Measurements from ENCODE around the gene IFNA10. TPM values are rescaled to one million over a fixed set of nuclear protein-coding genes. Genes with fewer than 3 reads are reported as not detected.
"Not testable (repeated sequence)": the region's sequence is repeated elsewhere in the genome, so short reads cannot be mapped to it uniquely, and the experiment has no call there.

Gene IFNA10
- not detected for polyA plus RNA-seq (2013, experiment 1 of 2)
- polyA plus RNA-seq (2013, experiment 2 of 2) = not detected

GRCh38 chr9:21207043-21207442 lies at the start of gene IFNA10:
TSS of gene IFNA10 (minus strand) at chr9:21207143. CDS start at chr9:21207097, 46 bp downstream.
- H3K4me3 ChIP-seq (ENCODE audit: low read length); H3K23ac ChIP-seq (ENCODE audit: low read length); H3K79me1 ChIP-seq (ENCODE audit: low read length); DNase-seq; H3K36me3 ChIP-seq (ENCODE audit: control insufficient read depth, insufficient read depth, low read length); H3K4ac ChIP-seq (ENCODE audit: low read depth, low read length); H4K5ac ChIP-seq (ENCODE audit: low read length); H3K56ac ChIP-seq (ENCODE audit: low read length); H3K18ac ChIP-seq (ENCODE audit: low read length); H3K27ac ChIP-seq (ENCODE audit: low read depth, low read length); H3K4me2 ChIP-seq (ENCODE audit: low read length); H4K8ac ChIP-seq (ENCODE audit: low read depth, low read length); H2BK120ac ChIP-seq (ENCODE audit: low read depth, low read length); H3K27me3 ChIP-seq (ENCODE audit: insufficient read depth, low read length, poor library complexity); H3K79me2 ChIP-seq (ENCODE audit: control insufficient read depth, insufficient read depth, low read length); H3K4me1 ChIP-seq (ENCODE audit: control insufficient read depth, low read depth, low read length); H2BK5ac ChIP-seq (ENCODE audit: low read length); H2AK5ac ChIP-seq (ENCODE audit: low read length); H3K9ac ChIP-seq (ENCODE audit: low read length); H2BK15ac ChIP-seq (replicated peaks; ENCODE audit: low read depth): not testable (repeated sequence)
- no CpG with 5 or more reads among the region's 3 CpGs for WGBS (ENCODE audit: extremely low coverage, insufficient coverage, low lambda C conversion rate)

GRCh38 chr9:21255538-21256212 lies 48.7 kb upstream of the IFNA10 start:
- no peak overlapping the region for H3K4me3 ChIP-seq (ENCODE audit: low read length)
- no peak overlapping the region for H4K8ac ChIP-seq (ENCODE audit: low read depth, low read length)
- H3K79me1 ChIP-seq (ENCODE audit: low read length) = no peaks in the 10 kb centered on the region
- H3K79me2 ChIP-seq (ENCODE audit: control insufficient read depth, insufficient read depth, low read length) = no peaks in the 10 kb centered on the region
- H2AK5ac ChIP-seq (ENCODE audit: low read length) = no peak overlapping the region
- H3K4ac ChIP-seq (ENCODE audit: low read depth, low read length) = no peak overlapping the region
- no peak overlapping the region for H2BK15ac ChIP-seq (replicated peaks; ENCODE audit: low read depth)
- no peak for DNase-seq
- H3K27ac ChIP-seq (ENCODE audit: low read depth, low read length) = no peak overlapping the region
- no peak overlapping the region for H4K5ac ChIP-seq (ENCODE audit: low read length)
- H3K9ac ChIP-seq (ENCODE audit: low read length) = no peak overlapping the region
- H2BK5ac ChIP-seq (ENCODE audit: low read length) = no peak overlapping the region
- H3K18ac ChIP-seq (ENCODE audit: low read length) = no peak overlapping the region
- H3K4me1 ChIP-seq (ENCODE audit: control insufficient read depth, low read depth, low read length) = no peaks in the 10 kb centered on the region
- no peaks in the 10 kb centered on the region for H3K27me3 ChIP-seq (ENCODE audit: insufficient read depth, low read length, poor library complexity)
- no CpG with 5 or more reads among the region's 5 CpGs for WGBS (ENCODE audit: extremely low coverage, insufficient coverage, low lambda C conversion rate)
- H3K56ac ChIP-seq (ENCODE audit: low read length) = no peak overlapping the region
- no peaks in the 10 kb centered on the region for H3K36me3 ChIP-seq (ENCODE audit: control insufficient read depth, insufficient read depth, low read length)
- no peak overlapping the region for H2BK120ac ChIP-seq (ENCODE audit: low read depth, low read length)
- no peak overlapping the region for H3K23ac ChIP-seq (ENCODE audit: low read length)
- H3K4me2 ChIP-seq (ENCODE audit: low read length) = no peak overlapping the region

- H3K36me3 ChIP-seq (ENCODE audit: control insufficient read depth, insufficient read depth, low read length) = no peaks in the 10 kb centered on the region
- H3K4me3 ChIP-seq (ENCODE audit: low read length) = no peak overlapping the region
- H4K5ac ChIP-seq (ENCODE audit: low read length) = no peak overlapping the region
- no peak overlapping the region for H4K8ac ChIP-seq (ENCODE audit: low read depth, low read length)
- no peaks in the 10 kb centered on the region for H3K27me3 ChIP-seq (ENCODE audit: insufficient read depth, low read length, poor library complexity)
- H3K18ac ChIP-seq (ENCODE audit: low read length) = no peak overlapping the region
- WGBS (ENCODE audit: extremely low coverage, insufficient coverage, low lambda C conversion rate) = no CpG with 5 or more reads among the region's 3 CpGs
- no peak overlapping the region for H3K4ac ChIP-seq (ENCODE audit: low read depth, low read length)
- DNase-seq = peak; percentile 59
- H3K79me2 ChIP-seq (ENCODE audit: control insufficient read depth, insufficient read depth, low read length) = no peaks in the 10 kb centered on the region
- H3K79me1 ChIP-seq (ENCODE audit: low read length) = no peaks in the 10 kb centered on the region
- no peak overlapping the region for H2AK5ac ChIP-seq (ENCODE audit: low read length)
- H3K4me2 ChIP-seq (ENCODE audit: low read length) = no peak overlapping the region
- H2BK15ac ChIP-seq (replicated peaks; ENCODE audit: low read depth) = no peak overlapping the region
- H3K27ac ChIP-seq (ENCODE audit: low read depth, low read length) = no peak overlapping the region
- no peaks in the 10 kb centered on the region for H3K4me1 ChIP-seq (ENCODE audit: control insufficient read depth, low read depth, low read length)
- H2BK5ac ChIP-seq (ENCODE audit: low read length) = no peak overlapping the region
- no peak overlapping the region for H3K23ac ChIP-seq (ENCODE audit: low read length)
- H3K9ac ChIP-seq (ENCODE audit: low read length) = no peak overlapping the region
- H3K56ac ChIP-seq (ENCODE audit: low read length) = no peak overlapping the region
- no peak overlapping the region for H2BK120ac ChIP-seq (ENCODE audit: low read depth, low read length)
These were observed 46.0 kb upstream of the IFNA10 start for GRCh38 chr9:21252721-21253547.

GRCh38 chr9:21251638-21252037 lies 44.7 kb upstream of the IFNA10 start:
- Histone ChIP-seq H2BK120ac (ENCODE audit: low read depth, low read length) (no peak overlapping the region), H3K23ac (ENCODE audit: low read length) (no peak overlapping the region), H2BK15ac (replicated peaks; ENCODE audit: low read depth) (no peak overlapping the region), H3K27ac (ENCODE audit: low read depth, low read length) (no peak overlapping the region), H3K4me3 (ENCODE audit: low read length) (no peak overlapping the region), H3K4me1 (ENCODE audit: control insufficient read depth, low read depth, low read length) (no peaks in the 10 kb centered on the region), H4K5ac (ENCODE audit: low read length) (no peak overlapping the region), H3K79me1 (ENCODE audit: low read length) (no peaks in the 10 kb centered on the region), H2BK5ac (ENCODE audit: low read length) (no peak overlapping the region), H3K36me3 (ENCODE audit: control insufficient read depth, insufficient read depth, low read length) (no peaks in the 10 kb centered on the region), H2AK5ac (ENCODE audit: low read length) (no peak overlapping the region), H3K79me2 (ENCODE audit: control insufficient read depth, insufficient read depth, low read length) (no peaks in the 10 kb centered on the region), H3K4me2 (ENCODE audit: low read length) (no peak overlapping the region), H3K56ac (ENCODE audit: low read length) (no peak overlapping the region), H3K9ac (ENCODE audit: low read length) (no peak overlapping the region), H3K18ac (ENCODE audit: low read length) (no peak overlapping the region), H4K8ac (ENCODE audit: low read depth, low read length) (no peak overlapping the region), H3K4ac (ENCODE audit: low read depth, low read length) (no peak overlapping the region), H3K27me3 (ENCODE audit: insufficient read depth, low read length, poor library complexity) (no peaks in the 10 kb centered on the region)
- no peak for DNase-seq
- WGBS (ENCODE audit: extremely low coverage, insufficient coverage, low lambda C conversion rate) = no CpG with 5 or more reads among the region's 4 CpGs

- no peak overlapping the region for H3K23ac ChIP-seq (ENCODE audit: low read length)
- no peaks in the 10 kb centered on the region for H3K79me2 ChIP-seq (ENCODE audit: control insufficient read depth, insufficient read depth, low read length)
- no peak overlapping the region for H2BK15ac ChIP-seq (replicated peaks; ENCODE audit: low read depth)
- H3K27ac ChIP-seq (ENCODE audit: low read depth, low read length) = no peak overlapping the region
- no peaks in the 10 kb centered on the region for H3K36me3 ChIP-seq (ENCODE audit: control insufficient read depth, insufficient read depth, low read length)
- no peak overlapping the region for H3K18ac ChIP-seq (ENCODE audit: low read length)
- H4K5ac ChIP-seq (ENCODE audit: low read length) = no peak overlapping the region
- no CpG with 5 or more reads among the region's 1 CpG for WGBS (ENCODE audit: extremely low coverage, insufficient coverage, low lambda C conversion rate)
- no peak overlapping the region for H2BK5ac ChIP-seq (ENCODE audit: low read length)
- no peak overlapping the region for H3K9ac ChIP-seq (ENCODE audit: low read length)
- no peak overlapping the region for H2BK120ac ChIP-seq (ENCODE audit: low read depth, low read length)
- H3K27me3 ChIP-seq (ENCODE audit: insufficient read depth, low read length, poor library complexity) = no peaks in the 10 kb centered on the region
- no peak overlapping the region for H3K4ac ChIP-seq (ENCODE audit: low read depth, low read length)
- H3K79me1 ChIP-seq (ENCODE audit: low read length) = no peaks in the 10 kb centered on the region
- H2AK5ac ChIP-seq (ENCODE audit: low read length) = no peak overlapping the region
- H3K4me1 ChIP-seq (ENCODE audit: control insufficient read depth, low read depth, low read length) = no peaks in the 10 kb centered on the region
- no peak overlapping the region for H3K56ac ChIP-seq (ENCODE audit: low read length)
- no peak overlapping the region for H4K8ac ChIP-seq (ENCODE audit: low read depth, low read length)
- DNase-seq = peak; percentile 11
- H3K4me3 ChIP-seq (ENCODE audit: low read length) = no peak overlapping the region
- no peak overlapping the region for H3K4me2 ChIP-seq (ENCODE audit: low read length)
These were observed 44.2 kb upstream of the IFNA10 start for GRCh38 chr9:21251190-21251589.

Data from mesendoderm (in vitro differentiated cells).